Kasumi-1 (cell line): ENCODE measurements around the gene NTNG2.
A peak's percentile ranks its signal among the peaks of the same experiment; 100 is the strongest.
"Not testable (repeated sequence)": the region's sequence is repeated elsewhere in the genome, so short reads cannot be mapped to it uniquely, and the experiment has no call there.

Source experiments
- DNase-seq, 2 experiments: peaks; one replicate each; lab custom pipeline; 2025; lab: John Stamatoyannopoulos, UW

NTNG2 gene, protein sequence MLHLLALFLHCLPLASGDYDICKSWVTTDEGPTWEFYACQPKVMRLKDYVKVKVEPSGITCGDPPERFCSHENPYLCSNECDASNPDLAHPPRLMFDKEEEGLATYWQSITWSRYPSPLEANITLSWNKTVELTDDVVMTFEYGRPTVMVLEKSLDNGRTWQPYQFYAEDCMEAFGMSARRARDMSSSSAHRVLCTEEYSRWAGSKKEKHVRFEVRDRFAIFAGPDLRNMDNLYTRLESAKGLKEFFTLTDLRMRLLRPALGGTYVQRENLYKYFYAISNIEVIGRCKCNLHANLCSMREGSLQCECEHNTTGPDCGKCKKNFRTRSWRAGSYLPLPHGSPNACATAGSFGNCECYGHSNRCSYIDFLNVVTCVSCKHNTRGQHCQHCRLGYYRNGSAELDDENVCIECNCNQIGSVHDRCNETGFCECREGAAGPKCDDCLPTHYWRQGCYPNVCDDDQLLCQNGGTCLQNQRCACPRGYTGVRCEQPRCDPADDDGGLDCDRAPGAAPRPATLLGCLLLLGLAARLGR

DNA sequence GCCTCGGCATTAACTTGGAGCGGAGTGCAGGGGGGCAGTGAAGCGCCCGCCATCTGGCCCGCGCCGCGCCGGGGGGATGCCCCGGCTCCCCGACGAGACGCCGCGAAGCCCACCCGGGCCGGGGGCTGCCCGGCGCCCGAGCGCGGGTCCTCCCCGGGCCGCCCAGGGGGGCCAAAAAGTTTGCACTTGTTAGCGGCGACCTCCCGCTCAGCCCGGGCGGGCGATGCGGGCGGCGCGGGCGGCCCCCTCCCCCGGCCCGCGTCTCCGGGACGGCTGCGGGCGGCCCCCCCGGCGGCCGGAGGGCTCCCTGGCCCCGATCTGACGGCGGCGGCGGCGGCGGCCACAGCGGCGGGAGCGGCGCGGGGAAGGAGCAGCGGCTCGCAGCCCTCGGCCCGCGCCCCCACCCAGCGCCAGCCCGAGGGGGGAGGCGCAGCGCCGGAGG lies at the start of gene NTNG2:
Gene NTNG2, plus strand, starts transcription at position 316 of the 442 bp plus-strand sequence. CDS start 4,774 bp downstream, outside the sequence.
- DNase-seq, result no peak

DNA sequence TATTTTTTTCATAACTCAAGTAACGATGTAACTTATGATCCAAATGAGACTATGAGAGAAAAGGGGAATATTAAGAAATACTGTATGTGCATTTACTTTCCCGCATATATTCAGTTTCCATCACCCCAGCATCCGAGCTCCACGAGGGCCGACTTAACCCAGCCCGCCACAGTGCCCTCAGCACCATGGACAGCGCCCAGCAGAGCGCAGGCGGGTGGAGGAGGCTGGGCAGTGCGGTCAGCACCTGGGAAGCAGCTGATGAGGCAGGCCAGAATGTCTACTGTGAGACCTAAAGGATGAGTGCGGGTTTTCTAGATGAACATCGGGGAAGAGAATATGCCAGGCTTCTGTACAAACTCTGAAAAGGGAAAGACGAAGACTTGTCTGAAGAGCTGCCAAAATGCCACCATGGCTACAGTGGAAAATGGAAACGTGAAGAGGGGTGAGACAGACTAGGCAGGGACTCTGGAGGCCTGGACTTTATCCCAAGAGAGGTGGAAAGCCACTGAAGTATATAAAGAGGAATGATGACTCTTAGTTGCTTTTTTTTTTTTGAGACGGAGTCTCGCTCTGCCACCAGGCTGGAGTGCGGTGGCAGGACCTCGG lies 47.7 kb upstream of the NTNG2 start:
- DNase-seq, result peak in 1 of 2 experiments; percentile 11

DNA sequence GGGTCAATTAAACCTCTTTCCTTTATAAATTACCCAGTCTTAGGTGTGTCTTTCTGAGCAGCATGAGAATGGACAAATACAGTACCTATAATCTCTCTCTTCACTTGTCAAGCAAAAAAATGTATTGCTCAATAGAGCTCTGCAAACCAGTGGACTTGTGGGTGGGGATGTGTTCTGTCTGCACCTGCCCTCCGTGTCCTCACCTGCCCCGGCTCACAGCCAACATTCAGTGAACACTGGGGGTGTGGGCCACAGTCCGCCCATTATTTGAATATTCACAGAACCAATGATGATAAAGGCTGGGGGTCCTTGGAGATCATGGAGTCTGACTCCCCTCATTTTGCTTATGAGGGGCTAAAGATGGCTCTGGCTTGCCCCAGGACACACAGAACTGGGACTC lies 45.3 kb upstream of the NTNG2 start:
- no peak for DNase-seq

DNA sequence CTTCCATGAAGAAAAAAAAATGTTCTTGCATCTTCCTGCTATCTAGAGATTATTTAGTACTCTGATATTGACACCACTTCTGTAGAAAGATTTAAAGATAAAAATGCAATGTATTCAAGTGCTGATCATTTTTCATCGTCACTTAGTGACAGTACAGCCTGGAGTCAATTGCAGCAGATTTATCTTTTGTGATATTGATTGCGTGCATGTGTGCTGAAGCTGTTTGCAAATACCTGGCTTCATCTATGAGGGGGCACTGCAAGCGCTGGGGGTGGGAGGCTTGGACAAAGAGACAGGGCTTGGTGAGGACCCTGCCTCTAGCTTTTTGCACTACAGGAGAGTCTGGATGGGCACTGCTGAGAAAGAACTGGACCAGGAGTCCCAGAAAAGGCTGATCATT lies 44.2 kb upstream of the NTNG2 start:
- DNase-seq, result no peak

DNA sequence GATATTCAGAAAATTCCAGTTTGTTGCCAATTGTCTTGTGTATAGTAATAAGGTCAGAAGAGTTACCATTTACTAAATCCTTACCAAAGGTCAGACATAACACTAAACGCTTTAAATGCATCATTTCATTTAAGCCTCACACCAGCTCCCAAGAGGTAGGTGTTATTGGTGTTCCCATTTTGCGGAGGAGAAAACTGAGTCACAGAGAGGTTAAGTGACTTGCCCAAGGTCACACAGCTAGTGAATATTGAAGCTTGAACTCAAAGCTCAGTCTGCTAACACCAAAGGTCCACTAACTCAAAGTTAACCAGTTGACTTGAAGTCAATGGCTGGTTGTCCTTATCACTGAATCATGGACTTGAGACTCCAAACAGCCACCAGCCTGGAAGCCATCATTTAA lies 40.8 kb upstream of the NTNG2 start:
- no peak for DNase-seq

DNA sequence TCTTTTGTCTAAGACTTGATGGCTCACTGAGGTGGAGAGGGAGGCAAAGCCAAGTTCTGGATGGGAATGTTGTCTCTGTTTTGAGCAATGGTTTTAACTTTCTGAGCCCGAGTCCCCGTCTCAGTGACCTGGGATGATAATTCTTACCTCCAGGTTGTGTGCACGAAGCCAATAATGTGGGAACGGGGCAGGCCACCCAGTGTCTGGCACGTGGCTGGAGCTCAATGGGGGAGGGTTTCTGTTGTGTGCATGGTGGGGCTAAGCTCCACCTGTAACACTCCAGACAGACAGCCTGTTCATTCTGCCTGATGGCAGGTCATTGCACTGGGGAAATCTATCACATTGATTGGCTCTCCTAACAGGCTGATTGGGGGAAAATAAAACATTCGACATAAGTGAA lies 37.1 kb upstream of the NTNG2 start:
- no peak for DNase-seq

DNA sequence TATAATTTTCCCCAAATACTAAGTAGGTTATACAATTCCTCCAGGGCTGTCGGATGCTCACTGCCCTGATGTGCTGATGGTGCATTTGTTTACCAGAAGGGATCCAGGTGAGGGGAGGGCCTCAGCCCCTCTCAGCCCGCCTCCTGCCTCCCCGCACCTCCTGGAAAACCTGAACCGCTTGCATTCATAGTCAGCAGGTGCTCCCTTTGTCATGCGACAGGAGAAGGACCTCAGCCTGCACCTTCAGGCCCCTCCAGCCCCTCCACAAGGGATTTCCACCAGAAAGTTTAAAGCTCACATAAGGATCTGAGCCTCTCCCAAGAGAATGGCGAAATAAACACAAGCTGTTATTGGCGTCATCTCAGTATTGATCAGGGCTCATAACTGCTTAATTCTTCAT lies 36.5 kb upstream of the NTNG2 start:
- no peak for DNase-seq

DNA sequence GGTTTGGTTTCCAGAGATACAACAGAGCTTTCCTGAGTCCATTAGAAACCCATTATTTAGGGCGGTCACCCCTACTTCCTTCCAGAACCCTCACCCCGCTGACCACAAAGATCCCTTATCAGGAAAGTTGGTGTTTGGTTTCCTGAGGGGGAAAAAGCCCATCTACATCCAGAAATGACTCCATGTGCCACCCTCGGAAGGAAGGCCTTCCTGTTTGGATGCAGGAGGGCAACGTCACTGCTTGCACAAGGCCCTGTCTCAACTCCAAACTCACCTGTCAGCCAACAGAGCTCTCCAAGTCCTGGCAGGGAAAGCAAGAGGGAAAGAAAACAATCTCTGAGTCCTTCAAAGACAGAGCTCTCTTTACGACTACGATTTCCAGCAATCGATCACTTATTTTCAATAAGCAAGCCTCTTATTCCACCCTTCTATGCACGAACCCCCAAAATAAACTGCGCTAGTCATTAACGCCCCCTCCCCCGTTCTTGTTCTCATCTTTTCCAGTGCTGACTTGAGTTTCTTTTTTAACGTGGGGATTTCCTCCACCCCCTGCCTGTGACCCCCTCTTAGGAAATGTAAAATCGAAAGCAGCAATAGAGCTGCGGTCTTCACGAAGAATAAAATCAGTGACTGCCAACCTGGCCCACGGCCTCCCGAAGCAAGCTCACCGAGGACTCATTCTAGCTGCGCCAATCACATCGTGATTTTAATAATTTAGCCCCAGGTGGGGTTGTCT lies 35.7 kb upstream of the NTNG2 start:
- DNase-seq, result no peak

DNA sequence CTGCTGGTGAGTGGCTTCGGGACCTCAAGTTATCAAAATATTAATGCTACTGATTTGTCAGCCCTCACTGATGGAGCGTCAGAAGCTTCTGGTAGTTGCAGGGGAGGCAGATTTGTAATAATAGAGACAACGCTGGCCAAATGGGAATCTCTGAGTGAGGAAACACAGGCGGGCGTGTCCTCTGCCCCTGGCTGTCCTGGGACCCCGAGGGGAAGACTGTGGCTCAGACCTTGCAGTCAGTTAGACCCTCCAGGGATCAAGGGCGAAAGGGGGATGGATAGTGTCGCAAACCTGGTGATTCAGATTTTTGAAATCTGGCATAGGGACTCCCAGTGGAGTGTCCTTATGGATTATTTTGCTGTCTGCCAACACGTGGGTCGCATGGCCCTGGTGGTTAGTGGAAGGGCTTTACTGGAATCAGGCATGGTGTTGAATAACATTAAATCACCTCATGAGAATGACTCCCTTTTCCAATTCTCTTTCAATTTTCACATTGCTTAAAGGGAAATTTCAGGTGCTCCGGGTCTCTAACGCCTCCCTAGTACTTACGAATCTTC lies 35.1 kb upstream of the NTNG2 start:
- no peak for DNase-seq

DNA sequence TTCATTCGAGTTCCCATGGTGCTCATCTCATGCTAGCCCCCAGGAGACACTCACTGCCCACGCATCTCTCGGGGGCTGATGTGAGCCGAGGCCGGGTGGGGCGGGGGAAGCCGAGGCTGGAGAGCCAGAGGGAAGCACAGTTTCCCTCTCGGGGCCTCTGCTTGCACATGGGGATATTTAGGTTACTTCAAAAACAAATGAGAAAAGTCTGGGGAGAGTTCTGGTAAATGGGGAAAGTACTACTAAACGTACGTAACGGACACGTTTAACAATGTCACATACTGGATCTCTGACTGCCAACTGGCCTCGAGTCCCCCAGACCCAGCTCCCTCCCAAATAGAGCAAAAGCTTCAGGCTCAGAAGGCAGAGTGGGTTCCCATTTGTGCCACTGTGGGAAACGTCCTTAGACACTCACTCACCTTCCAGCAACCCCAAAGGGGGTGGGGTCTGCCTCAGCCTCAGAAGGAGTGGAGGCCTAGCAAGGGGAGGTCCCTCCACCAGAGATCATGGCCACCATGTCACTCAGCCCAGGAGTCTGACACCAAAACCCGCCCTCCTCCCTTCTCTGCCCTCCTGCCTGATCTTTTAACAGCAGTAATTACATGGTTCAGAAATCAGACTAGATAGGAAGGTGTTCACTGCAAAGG lies 33.8 kb upstream of the NTNG2 start:
- no peak for DNase-seq

DNA sequence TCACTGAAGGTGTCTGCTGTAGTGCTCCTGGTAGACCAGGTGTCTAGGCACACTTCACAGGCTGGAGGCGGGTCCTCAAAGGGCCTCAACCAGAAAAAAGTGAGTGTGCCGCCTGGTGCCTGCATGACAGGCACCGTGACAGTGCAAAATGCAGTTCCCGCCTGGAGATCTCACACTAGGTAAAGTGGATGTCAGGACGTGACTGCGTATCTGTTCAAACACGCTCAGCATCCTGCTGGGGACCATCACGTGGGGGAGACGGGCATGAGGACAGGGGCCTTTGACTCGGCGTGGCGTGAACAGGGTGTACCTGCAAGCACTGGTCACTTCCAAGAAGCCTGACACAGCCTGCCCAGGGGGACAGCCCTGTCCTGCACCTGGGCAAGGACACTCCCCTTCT lies 32.3 kb upstream of the NTNG2 start:
- DNase-seq, result no peak

DNA sequence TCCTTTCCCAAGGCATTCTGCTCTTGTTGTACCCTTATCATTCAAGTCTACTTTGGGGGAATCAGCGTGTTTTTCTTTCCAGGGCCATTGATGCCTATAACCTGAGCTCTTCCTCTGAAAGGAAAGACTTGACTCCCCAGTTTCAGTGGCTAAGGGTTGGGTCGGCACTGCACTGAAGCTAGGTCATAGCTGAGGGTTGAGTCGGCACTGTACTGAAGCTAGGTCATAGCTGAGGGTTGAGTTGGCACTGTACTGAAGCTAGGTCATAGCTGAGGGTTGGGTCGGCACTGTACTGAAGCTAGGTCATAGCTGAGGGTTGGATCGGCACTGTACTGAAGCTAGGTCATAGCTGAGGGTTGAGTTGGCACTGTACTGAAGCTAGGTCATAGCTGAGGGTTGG lies 27.8 kb upstream of the NTNG2 start:
- DNase-seq, result not testable (repeated sequence)

DNA sequence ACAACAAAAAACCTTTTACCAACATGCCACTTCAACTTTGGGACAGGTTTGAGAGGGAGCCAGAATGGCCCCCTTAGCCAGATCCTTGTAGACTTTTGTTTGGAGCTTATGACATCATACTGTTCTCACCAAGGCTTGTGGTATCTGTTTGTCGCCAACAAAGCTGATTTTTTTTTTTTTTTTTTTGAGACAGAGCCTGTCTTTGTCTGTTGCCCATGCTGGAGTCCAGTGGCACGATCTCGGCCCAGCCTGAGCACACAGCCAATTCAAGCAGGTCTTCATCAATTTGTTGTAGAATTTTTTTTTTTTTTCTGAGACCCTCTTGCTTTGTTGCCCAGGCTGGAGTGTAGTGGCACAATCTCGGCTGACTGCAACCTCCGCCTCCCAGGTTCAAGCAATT lies 26.4 kb upstream of the NTNG2 start:
- no peak for DNase-seq

DNA sequence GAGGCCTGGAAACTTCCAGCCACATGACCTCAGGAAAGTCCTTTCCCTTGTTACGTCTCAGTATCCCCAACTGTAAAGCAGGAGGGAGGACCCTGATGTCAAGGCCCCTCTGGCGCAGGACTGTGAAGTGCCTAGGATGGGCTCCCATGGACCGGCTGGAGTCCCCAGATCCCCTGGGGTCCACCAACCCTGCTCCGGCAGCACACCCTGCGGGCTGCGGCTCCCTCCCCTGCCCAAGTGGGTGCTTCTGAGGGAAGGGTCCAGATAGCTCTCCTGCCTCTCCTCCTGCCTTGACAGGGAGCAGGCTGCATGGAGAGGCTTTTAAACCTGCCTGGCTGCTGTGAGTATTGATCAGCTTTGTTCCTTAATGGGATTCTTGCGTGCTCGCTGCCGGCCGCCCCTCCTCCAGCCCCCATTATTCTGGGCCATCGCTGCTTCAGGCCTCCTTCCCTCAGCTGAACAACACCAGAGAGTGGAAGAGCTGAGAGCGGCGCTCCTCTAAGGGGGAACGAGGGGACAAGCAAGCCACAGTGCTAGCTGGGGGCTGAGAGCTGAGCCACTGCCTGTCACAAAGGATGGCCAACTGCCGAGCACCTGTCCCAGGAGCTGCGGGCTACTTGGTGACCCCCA lies 25.6 kb upstream of the NTNG2 start:
- no peak for DNase-seq

DNA sequence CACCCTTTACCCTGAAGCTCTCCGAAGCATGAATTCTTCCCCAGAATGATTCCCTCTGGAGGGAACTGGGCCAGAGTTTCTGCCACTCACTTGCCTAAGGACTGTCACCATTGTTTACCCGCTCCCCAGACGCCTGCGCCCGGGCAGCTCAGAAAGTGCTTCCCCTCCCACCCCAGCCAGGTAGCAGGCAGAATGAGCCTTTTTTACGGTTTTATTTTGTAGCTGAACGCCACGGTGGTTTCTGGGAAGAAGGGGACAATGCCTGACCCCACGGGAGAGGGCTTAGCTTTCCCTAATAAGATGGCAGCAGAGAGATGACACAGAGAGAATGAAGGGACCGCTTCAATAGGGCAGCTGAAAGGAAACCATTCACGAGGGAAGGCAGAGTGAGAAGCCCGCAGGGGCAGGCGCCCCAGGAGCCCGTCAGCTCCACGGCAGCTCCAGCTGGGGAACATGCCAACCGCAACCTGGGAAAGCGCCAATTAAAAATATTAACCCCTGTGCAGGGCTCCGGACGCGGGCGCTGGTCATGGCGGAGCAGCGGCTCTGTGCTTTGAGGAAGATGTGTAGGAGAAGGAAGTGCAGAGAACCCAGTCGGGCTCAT lies 20.4 kb upstream of the NTNG2 start:
- DNase-seq, result peak; percentile 7 to 8

DNA sequence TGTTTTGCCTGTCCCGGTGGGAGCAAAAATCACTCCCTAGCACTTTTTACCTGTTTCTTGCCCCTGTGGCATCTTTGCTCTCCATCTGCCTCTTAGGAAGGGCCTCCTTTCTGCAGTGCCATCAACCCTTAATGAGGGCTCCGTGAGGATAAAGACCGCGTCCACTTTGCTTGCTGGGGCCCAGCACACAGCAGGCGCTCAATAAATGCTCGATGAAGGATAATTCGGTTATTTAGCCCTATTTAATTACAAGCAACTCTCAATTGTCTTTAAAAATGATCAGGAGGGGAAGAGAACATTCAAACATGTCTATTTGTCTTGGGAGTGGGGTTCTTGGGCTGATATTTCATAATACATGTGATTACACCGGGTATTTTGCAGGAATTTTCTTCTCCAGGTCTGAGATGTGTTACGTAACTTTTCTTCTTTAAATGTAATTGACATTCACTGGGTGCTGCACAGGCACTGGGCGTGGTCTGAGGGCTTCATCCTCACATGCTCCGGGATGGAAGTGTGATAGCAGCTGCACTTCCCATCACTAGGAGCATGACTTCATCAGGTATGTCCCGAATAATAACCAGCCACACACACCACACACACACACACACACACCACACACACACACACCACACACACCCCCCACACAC lies 19.8 kb upstream of the NTNG2 start:
- no peak for DNase-seq

DNA sequence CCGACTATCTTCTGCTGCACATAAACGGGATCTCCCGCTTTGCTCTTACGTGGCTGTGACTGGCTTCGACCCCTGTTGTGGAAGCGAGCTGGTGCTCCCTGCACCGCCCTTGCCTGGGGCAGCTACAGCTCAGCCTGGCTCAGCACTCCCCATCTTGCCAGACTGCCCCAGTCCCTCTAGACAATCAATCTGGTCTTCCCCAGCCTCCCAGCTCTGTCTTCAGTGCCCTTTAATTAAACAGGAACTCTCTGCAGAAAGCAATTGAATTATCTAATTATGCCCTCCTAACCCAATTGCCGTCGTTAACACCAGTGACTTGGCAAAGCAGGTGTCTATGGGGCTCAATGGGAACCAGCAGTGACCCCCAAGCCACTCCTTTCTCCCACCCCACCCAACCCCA lies 18.9 kb upstream of the NTNG2 start:
- no peak for DNase-seq

DNA sequence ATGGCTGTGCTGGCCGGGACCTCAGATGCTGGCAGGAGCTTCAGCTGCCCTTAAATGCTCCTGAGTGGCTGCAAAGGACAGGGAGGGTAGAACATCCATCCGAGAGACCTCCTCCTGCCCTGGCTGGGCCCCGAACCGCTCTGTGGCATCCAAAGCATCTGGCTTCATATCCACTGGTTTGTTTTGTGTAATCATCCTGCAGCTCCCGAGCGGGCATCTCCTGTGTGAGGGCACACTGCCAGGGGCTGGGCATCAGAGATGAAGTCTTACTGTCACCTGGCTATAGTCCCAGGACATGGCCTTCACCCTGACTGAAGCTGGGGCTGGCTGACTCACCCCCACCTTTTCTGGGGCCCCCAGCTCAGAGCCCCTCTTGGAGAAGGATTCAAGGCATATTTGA lies 18.5 kb upstream of the NTNG2 start:
- DNase-seq, result no peak

DNA sequence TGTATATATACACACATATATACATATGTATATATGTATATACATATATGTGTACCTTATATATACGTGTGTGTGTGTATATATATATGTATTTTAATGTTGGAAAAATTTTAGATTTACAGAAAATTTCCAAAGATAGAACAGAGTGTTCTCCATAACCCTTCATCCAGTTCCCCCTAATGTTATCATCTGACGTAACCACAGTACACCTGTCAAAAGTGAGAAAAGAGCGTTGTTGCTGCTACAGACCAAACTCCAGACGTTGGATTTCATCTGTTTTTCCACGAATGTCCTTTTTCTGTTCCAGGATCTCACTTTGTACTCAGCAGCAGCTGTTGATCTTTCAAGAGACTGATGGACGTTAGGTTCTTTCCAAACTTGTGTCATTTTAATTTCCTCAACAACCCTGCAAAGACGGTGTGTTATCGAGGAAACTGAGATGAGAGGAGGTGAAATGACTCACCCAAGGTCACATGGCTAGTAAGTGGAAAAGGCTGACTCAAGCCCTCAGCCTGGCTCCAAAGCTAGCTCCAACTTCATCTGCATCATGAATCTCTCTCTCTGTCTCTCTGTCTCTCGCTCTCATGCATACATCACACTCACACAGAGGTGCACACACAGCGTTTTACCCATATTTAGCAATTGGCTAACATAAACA lies 17.0 kb upstream of the NTNG2 start:
- DNase-seq, result no peak

DNA sequence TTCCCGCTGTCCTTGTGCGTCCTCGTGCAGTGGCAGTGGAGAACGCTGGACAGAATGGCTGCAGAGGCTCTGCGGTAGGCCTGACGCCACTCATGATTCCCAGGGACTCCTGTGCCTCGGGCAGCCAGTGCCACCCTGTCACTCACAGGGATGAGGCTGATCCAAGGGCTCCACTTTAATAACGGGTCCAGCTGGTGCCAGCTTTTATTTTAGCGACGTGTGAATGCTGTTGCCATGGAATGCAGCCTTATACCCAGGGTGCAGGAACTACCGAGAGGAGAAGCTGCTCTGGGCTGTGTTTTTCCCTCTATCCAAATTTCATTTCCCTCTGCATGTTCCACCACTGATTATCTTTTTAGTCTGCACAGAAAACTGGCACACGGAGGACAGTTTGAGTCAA lies 15.8 kb upstream of the NTNG2 start:
- DNase-seq, result no peak
